C4-2B (cell line): ENCODE measurements around the gene NHP2.
"Not testable (repeated sequence)": the region's sequence is repeated elsewhere in the genome, so short reads cannot be mapped to it uniquely, and the experiment has no call there.

Source experiments
- H3K27ac ChIP-seq: fragments of 450-650 bp; 2 replicates; pipeline ENCODE4 v1.5.1; 2017
- ZFX ChIP-seq: fragments of 450-650 bp; IDR thresholded peaks from 2 replicates; pipeline ENCODE4 v1.6.1; 2017
- TF ChIP-seq, protein P1 (sequence below): fragments of 450-650 bp; conservative IDR thresholded peaks from 2 replicates; pipeline ENCODE4 v1.5.1; 2017; ENCODE audit warnings: mild to moderate bottlenecking

Gene NHP2

DNA sequence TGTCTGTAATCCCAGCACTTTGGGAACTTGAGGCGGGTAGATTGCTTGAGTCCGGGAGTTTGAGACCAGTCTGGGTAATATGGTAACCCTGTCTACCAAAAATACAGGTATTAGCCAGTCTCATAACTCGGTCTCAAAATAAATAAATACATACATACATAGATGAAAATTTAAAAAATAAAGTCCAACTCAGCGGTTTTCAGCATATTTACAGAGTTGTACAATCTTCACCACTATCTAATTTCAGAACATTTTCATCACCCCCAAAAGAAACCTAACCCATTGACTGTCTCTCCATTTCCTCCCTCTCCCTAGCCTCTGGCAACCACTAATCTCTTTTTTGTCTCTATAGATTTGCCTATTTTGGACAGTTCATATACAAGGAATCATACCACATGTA lies 12.1 kb downstream of the NHP2 start:
- no peak overlapping the region for H3K27ac ChIP-seq
- TF ChIP-seq, protein P1, sequence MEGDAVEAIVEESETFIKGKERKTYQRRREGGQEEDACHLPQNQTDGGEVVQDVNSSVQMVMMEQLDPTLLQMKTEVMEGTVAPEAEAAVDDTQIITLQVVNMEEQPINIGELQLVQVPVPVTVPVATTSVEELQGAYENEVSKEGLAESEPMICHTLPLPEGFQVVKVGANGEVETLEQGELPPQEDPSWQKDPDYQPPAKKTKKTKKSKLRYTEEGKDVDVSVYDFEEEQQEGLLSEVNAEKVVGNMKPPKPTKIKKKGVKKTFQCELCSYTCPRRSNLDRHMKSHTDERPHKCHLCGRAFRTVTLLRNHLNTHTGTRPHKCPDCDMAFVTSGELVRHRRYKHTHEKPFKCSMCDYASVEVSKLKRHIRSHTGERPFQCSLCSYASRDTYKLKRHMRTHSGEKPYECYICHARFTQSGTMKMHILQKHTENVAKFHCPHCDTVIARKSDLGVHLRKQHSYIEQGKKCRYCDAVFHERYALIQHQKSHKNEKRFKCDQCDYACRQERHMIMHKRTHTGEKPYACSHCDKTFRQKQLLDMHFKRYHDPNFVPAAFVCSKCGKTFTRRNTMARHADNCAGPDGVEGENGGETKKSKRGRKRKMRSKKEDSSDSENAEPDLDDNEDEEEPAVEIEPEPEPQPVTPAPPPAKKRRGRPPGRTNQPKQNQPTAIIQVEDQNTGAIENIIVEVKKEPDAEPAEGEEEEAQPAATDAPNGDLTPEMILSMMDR: no peak
- no peak for TF ChIP-seq ZFX

DNA sequence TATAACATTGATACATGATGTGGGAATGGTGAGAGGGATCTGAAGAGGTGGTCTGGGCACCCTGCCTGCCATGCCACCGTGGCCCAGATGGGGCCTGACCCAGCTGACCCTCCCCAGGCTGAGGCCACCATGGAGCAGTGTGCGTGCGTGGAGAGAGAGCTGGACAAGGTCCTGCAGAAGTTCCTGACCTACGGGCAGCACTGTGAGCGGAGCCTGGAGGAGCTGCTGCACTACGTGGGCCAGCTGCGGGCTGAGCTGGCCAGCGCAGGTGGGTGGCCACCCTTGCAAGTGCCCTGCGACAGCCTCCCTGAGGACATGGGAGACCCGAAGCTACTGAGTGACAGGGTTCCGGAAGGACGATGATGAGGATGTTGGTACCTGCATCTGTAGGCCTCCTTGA lies 15.7 kb downstream of the NHP2 start:
- no peak for TF ChIP-seq ZFX
- TF ChIP-seq, protein P1: no peak

DNA sequence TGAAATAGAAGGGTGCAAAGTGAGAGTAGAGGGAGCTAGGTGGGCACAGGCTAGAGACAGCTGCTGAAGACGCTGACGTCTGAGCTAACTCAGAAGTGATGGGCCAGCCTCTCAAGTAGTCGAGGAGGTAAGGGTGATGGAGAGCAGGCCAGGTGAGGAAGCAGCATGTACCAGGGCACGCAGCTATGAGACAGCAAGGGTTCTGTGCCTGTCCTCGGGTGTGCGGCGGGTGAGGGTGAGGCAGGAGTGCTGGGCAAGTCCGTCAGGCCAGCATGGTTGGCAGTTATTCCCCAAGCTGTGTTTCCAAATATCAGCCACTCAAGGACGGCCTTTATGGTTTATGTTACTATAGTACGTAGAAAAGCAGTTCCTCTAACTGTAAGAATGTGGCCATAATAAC lies 16.7 kb downstream of the NHP2 start:
- H3K27ac ChIP-seq: no peak overlapping the region
- TF ChIP-seq ZFX: no peak
- TF ChIP-seq, protein P1: no peak

More for the DNA sequence above, 15.7 kb downstream of the NHP2 start:
- H3K27ac ChIP-seq: no peak overlapping the region

DNA sequence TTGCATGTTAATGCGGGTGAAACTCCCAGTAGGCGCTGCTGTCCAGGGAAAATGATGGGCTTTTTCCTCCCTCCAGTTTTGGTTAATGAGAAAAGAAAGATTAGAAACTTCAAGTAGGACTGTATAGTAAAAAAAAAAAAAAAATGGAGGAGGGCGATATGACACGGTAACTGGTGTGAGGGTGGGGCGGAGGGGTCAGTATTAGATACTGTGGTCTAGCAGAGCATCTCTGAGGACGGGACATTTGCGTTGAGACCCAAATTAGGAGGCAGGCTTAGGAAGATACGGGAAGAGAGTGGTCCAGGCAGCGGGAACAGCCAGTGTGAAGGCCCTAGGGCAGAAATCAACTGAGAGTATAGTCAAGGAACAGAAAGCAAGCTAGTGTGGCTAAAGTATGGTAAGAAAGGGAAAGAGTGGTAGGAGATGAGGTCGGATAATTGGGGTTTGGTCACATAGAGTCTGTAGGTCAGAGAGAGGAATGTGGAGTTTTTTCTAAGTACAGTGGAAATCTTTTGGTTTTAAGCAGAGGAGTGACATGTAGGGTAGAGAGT lies 22.2 kb downstream of the NHP2 start:
- TF ChIP-seq, protein P1: no peak
- peak overlapping the region; percentile 93 for H3K27ac ChIP-seq

DNA sequence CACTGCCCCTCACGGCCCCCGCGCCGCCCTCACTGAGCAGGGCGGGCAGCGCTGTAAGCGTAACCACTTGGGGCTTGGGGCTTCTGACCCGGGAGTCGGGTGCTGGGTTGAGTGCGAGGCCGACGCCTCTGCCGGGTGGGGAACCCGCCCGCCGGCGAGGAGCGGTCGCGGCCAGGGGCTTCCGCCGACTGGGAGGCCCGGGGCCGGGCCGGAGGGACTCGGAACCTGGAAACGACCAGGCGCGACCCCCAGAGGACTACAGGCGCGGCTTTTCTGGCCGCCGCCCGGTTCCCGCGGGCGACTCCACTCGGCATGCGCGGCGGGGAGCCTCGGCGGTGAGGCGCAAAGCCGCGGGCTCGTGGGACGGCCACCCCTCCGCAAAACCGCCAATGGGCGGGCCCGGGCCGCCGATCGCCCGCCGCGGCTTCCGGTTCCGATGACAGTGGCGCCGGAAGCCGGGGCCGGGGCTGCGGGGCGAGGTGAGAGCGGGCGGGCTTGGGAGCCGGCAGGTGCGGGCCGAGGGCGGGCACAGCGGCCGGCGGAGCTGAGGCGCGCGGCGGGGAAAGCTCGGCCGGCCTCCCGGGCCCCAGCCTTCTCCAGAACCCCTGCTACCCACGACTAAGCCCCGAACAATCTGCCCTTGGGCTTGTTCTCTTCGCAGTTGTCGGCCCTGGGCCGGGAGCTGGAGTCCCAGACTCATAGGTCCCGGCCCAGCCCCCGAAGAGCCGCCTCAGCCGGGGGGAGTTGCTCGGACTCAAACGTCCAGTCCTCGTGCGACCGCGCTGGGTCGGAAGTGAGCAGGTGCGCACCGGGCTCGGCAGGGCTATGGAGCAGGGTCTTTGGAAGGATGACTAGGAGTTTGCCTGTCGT lies 22.9 kb downstream of the NHP2 start, which contains the start of gene RMND5B:
Gene RMND5B, plus strand, starts transcription at position 439 of the 870 bp plus-strand sequence. CDS start 7,106 bp downstream, outside the sequence.
- TF ChIP-seq, protein P1: no peak
- TF ChIP-seq ZFX: peak; percentile 86
- H3K27ac ChIP-seq: peak within 1 kb of the TSS; percentile 93

DNA sequence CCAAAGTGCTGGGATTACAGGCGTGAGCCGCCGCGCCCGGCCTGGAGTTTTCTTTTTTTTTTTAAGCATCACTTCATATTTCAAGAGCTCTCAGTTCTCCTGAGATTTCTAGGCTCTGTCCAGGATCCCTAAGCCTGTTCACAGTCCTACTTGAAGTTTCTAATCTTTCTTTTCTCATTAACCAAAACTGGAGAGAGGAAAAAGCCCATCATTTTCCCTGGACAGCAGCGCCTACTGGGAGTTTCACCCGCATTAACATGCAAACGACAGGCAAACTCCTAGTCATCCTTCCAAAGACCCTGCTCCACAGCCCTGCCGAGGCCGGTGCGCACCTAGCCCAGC lies 23.5 kb downstream of the NHP2 start:
- H3K27ac ChIP-seq: peak overlapping the region; percentile 93

DNA sequence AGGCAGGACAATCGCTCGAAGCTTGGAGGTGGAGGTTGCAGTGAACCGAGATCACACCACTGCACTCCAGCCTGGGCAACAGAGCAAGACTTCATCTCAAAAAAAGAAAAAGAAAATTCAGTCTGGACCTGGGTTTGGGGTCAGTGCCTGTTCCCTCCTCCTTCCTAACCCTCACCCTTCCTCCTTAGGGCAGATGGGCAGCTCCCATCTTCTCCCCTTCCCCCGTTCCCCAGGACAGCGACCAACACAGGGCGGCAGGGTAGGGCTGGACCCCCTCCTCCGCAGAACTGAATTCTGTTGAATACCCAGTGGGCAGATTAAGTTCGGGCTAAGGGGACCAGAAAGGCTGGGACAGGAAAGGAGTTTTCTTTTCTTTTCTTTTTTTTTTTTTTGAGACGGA lies 24.4 kb downstream of the NHP2 start:
- no peak overlapping the region for H3K27ac ChIP-seq
- TF ChIP-seq ZFX: no peak
- TF ChIP-seq, protein P1: no peak

DNA sequence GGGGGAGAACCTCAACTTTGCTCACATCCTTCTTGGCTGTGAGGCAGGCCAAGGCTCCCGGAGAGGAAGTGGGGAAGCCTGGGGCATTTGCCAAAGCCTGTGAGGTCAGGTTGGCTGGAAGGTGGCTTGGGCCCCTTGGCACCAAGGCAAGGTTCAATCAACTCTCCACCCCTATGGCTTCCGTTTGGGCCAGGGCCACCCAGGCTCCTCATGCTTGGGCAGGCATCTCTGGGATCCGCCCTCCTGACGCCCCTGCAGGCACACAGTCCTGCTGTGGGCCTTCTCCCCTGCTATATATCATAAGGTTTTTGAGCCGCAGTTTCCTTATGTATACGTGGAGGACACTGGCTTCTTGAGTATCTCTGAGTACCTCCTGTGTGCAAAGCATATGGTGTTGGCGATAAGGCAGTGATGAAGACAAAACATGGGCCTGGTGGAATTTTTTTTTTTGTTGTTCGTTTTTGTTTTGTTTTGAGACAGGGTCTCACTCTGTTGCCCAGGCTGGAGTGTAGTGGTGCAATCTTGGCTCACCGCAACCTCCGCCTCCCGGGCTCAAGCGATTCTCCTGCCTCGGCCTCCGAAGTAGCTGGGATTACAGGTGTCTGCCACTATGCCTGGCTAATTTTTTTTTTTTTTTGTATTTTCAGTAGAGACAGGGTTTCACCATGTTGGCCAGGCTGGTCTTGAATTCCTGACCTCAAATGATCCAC lies 26.2 kb downstream of the NHP2 start:
- not testable (repeated sequence) for H3K27ac ChIP-seq
